HFFc6 (cell line): ENCODE data around the gene SH2D4B. TPM values are rescaled to one million over a fixed set of nuclear protein-coding genes. Genes with fewer than 3 reads are reported as not detected.

Experiments used
- DNase-seq: peaks from one replicate; pipeline ENCODE4 v3.0.0-alpha.2; 2018
- H3K27ac Mint-ChIP-seq: 2 replicates; pipeline ENCODE4 v1.8.0; 2020; ENCODE audit warnings: mild to moderate bottlenecking, mixed read lengths
- H3K27me3 Mint-ChIP-seq: 2 replicates; pipeline ENCODE4 v1.8.0; 2021; ENCODE audit warnings: mild to moderate bottlenecking, moderate library complexity, mixed read lengths; ENCODE audit not compliant: insufficient read depth
- H3K36me3 Mint-ChIP-seq: 2 replicates; pipeline ENCODE4 v1.8.0; 2021; ENCODE audit warnings: low read depth, mixed read lengths
- H3K4me1 Mint-ChIP-seq: 2 replicates; pipeline ENCODE4 v1.8.0; 2020; ENCODE audit warnings: low read depth, mixed read lengths
- H3K4me3 Mint-ChIP-seq: 2 replicates; pipeline ENCODE4 v1.8.0; 2020; ENCODE audit warnings: mild to moderate bottlenecking, moderate library complexity, mixed read lengths
- H3K9me3 Mint-ChIP-seq: 2 replicates; pipeline ENCODE4 v1.8.0; 2020; ENCODE audit warnings: mild to moderate bottlenecking, mixed read lengths
- total RNA-seq, 6 experiments: library from RNA; stranded (reverse); fragmentation: NEBNext Ultra II Directional; extraction: Animal tissue kit (Norgen Biotek cat#: 25700); gene quantifications; 2 replicates in 1 of 6; 3 replicates in 5 of 6; pipeline ENCODE4 v1.2.3, GENCODE V29; 2021
- TF ChIP-seq, protein P1 (sequence below): fragments of 200-600 bp; sonication (generic); IDR thresholded peaks from 2 replicates; pipeline ENCODE4 v1.5.0; 2021; ENCODE audit warnings: antibody characterized with exemption, mild to moderate bottlenecking

Gene SH2D4B
- total RNA-seq, 6 experiments from 2014 or later, result not detected

DNA sequence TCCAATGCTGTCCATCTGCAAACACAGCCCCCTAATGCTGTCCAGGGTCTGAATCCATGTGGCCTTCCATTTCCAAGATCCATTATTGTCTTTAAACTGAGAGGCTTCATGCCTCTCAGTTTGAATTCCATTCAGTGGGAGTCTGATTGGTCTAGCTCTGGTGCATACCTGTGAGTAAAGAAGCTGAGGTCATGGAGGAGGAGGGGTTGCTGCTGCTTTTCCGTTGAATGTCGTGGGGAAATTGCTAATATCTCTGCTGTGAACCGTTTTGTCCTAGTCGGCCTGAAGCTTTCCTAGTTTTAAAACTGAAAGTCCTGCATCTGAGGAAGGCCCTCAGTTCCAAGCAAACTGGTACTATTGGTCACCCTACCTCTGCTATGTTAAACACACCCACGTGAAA is 17.7 kb downstream of the SH2D4B start:
- Mint-ChIP-seq H3K27me3 (peaks cover 17% of the 10 kb centered on the region), H3K9me3 (no peaks in the 10 kb centered on the region), H3K4me1 (no peaks in the 10 kb centered on the region), H3K36me3 (no peaks in the 10 kb centered on the region), H3K4me3 (no peak overlapping the region), H3K27ac (no peak overlapping the region)
- TF ChIP-seq, protein P1, sequence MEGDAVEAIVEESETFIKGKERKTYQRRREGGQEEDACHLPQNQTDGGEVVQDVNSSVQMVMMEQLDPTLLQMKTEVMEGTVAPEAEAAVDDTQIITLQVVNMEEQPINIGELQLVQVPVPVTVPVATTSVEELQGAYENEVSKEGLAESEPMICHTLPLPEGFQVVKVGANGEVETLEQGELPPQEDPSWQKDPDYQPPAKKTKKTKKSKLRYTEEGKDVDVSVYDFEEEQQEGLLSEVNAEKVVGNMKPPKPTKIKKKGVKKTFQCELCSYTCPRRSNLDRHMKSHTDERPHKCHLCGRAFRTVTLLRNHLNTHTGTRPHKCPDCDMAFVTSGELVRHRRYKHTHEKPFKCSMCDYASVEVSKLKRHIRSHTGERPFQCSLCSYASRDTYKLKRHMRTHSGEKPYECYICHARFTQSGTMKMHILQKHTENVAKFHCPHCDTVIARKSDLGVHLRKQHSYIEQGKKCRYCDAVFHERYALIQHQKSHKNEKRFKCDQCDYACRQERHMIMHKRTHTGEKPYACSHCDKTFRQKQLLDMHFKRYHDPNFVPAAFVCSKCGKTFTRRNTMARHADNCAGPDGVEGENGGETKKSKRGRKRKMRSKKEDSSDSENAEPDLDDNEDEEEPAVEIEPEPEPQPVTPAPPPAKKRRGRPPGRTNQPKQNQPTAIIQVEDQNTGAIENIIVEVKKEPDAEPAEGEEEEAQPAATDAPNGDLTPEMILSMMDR, result no peak
- DNase-seq, result no peak

DNA sequence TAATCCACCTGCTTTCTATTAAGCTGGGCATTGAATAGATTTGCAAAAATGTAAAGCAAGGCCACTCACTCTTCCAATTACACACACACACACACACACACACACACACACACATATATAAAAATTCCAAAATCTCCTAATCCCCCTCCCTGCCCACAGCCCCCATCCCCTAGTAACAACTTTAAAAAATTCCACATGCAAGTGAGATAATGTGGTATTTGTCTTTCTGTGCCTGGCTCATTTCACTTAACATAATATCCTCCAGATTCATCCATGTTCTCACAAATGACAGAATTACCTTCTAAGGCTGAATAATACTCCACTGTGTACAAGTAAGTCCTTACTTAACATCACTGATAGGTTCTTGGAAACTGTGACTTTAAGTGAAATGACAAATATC is 24.2 kb downstream of the SH2D4B start:
- no peak for DNase-seq
- Mint-ChIP-seq H3K4me1 (no peaks in the 10 kb centered on the region), H3K4me3 (no peak overlapping the region), H3K9me3 (no peaks in the 10 kb centered on the region), H3K27me3 (peaks cover 8% of the 10 kb centered on the region), H3K36me3 (no peaks in the 10 kb centered on the region), H3K27ac (no peak overlapping the region)
- TF ChIP-seq, protein P1, result no peak

DNA sequence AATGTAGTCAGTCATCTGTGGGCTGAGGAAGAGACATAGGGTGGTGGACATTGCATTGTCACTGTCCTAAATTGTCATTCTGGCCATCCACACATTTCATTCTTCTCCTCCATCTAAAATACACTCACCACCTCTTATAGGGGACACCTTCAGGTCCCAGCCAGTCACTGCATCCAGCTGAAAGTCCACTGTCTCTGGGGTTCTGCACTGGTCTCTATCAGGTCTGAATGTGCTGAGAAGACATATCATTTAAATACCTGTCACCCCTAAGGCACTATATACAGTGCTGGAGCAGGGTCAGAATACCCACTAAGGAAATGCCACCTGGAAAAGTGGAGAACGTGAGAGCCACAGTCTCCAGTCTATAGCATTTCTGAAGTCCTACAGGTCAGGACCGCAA is 29.6 kb downstream of the SH2D4B start:
- H3K4me1 Mint-ChIP-seq, result no peaks in the 10 kb centered on the region
- H3K9me3 Mint-ChIP-seq, result no peaks in the 10 kb centered on the region
- no peaks in the 10 kb centered on the region for H3K36me3 Mint-ChIP-seq
- DNase-seq, result no peak
- no peak overlapping the region for H3K4me3 Mint-ChIP-seq
- no peak overlapping the region for H3K27ac Mint-ChIP-seq
- TF ChIP-seq, protein P1, result peak; percentile 17
- peaks cover 21% of the 10 kb centered on the region for H3K27me3 Mint-ChIP-seq

DNA sequence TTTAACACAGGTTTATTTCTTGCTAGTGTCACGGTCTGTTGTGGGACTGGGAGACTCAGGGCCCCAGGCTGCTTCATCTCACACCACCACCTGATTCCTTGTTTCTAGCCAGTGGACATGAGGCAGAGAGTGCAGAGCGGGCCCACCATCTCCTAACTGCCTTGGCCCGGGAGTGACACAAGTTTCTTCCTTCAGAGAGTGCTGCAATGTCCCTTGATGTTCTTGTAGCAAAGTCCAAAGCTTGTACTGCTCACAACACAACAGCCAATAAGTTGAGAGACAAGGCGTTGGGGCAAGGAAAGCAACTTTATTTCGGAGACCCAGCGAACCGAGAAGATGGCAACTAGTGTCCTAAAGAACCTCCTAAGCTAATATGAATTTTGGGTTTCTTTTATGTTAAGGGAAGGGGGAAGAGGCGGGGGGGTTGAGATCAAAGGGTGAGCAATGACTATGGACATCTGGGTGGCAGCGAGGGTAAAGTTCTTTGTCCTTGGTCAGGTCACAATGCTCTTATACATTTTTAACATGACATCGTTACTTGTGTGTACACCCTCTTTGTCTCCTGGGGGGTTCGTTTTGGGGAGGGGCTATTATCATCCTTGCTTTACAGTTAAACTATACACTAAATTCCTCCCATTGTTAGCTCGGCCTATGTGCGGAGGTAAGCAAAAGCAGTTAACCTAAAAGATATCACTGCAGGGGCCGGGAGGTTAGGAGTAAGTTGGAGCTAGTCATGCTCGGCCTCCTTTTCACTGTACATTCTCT is 31.6 kb downstream of the SH2D4B start:
- Mint-ChIP-seq H3K36me3 (no peaks in the 10 kb centered on the region), H3K4me3 (no peak overlapping the region), H3K27ac (no peak overlapping the region), H3K4me1 (no peaks in the 10 kb centered on the region), H3K27me3 (peaks cover 21% of the 10 kb centered on the region), H3K9me3 (no peaks in the 10 kb centered on the region)
- TF ChIP-seq, protein P1, result no peak
- no peak for DNase-seq

DNA sequence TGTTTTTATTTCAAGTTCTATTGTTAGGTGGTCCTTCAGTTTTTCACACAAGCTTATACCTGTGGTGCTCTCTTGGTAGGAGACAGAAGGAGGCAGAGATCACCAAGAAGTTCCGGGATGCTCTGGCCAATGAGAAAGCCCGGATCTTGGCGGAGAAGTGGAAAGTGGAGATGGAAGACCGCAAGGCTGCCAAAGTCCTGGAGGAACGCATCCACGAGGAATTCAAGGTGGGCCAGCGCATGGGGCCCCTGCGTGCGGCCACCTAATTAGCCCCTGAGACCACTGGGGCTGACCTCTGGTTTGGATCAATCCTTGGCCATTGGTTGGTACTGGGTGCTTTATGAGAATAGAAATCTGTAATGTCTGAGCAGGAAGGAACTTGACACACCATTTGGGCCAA is 33.6 kb downstream of the SH2D4B start:
- peaks cover 17% of the 10 kb centered on the region for H3K27me3 Mint-ChIP-seq

More for the DNA sequence above, 33.6 kb downstream of the SH2D4B start:
- no peak overlapping the region for H3K4me3 Mint-ChIP-seq
- DNase-seq, result no peak
- H3K9me3 Mint-ChIP-seq, result no peaks in the 10 kb centered on the region
- H3K36me3 Mint-ChIP-seq, result no peaks in the 10 kb centered on the region
- no peak overlapping the region for H3K27ac Mint-ChIP-seq
- TF ChIP-seq, protein P1, result no peak
- no peaks in the 10 kb centered on the region for H3K4me1 Mint-ChIP-seq
